Osteoblast (primary cell): ENCODE results near the gene SH3TC1. TPM values are rescaled to one million over a fixed set of nuclear protein-coding genes. Genes with fewer than 3 reads are reported as not detected.

Experiments
- DNase-seq: peaks from one replicate; pipeline ENCODE4 v3.0.0; 2011; ENCODE audit warnings: low spot score, mixed read lengths; ENCODE audit not compliant: insufficient read length; ENCODE audit errors: missing footprints
- H2AFZ ChIP-seq: 2 replicates; pipeline ENCODE4 v1.6.0; 2011; ENCODE audit warnings: mild to moderate bottlenecking, low read length
- H3K27ac ChIP-seq: 2 replicates; pipeline ENCODE4 v1.5.1; 2011; ENCODE audit warnings: mild to moderate bottlenecking, low read depth, low read length, moderate library complexity
- H3K27me3 ChIP-seq: 2 replicates; pipeline ENCODE4 v1.6.0; 2012; ENCODE audit warnings: mild to moderate bottlenecking, control low read depth, inconsistent platforms, low read length, moderate library complexity; ENCODE audit not compliant: insufficient read depth
- H3K36me3 ChIP-seq: 2 replicates; pipeline ENCODE4 v1.5.1; 2011; ENCODE audit warnings: mild to moderate bottlenecking, low read length, control low read depth, moderate library complexity; ENCODE audit not compliant: insufficient read depth
- H3K4me1 ChIP-seq: 2 replicates; pipeline ENCODE4 v1.5.1; 2011; ENCODE audit warnings: mild to moderate bottlenecking, low read length, control low read depth, moderate library complexity; ENCODE audit not compliant: insufficient read depth
- H3K4me2 ChIP-seq: 2 replicates; pipeline ENCODE4 v1.6.0; 2011; ENCODE audit warnings: mild to moderate bottlenecking, low read length; ENCODE audit not compliant: insufficient read depth
- H3K4me3 ChIP-seq: fragments of 200-600 bp; sonication (generic); 3 replicates; pipeline ENCODE4 v1.5.1; 2012; ENCODE audit warnings: mild to moderate bottlenecking, low read length, inconsistent platforms; ENCODE audit not compliant: insufficient read depth
- H3K79me2 ChIP-seq: 2 replicates; pipeline ENCODE4 v1.6.0; 2012; ENCODE audit warnings: mild to moderate bottlenecking, low read length, control low read depth, inconsistent platforms; ENCODE audit not compliant: insufficient read depth
- H3K9me3 ChIP-seq: 2 replicates; pipeline ENCODE4 v1.5.1; 2011; ENCODE audit warnings: low read depth, low read length, control low read depth
- H4K20me1 ChIP-seq: 2 replicates; pipeline ENCODE4 v1.6.0; 2012; ENCODE audit warnings: mild to moderate bottlenecking, low read length, control low read depth; ENCODE audit not compliant: insufficient read depth
- CTCF ChIP-seq: IDR thresholded peaks from 2 replicates; pipeline ENCODE4 v1.5.1; 2011; ENCODE audit warnings: mild to moderate bottlenecking, low read depth, low read length, moderate library complexity; ENCODE audit errors: extremely low read depth
- total RNA-seq: library from RNA; depleted of rRNA; stranded (reverse); fragments of >200 nt; gene quantifications from 2 replicates; pipeline ENCODE4 v1.2.3, GENCODE V29; 2012

Gene SH3TC1
- total RNA-seq, 1 donor, result 3.6 TPM

DNA sequence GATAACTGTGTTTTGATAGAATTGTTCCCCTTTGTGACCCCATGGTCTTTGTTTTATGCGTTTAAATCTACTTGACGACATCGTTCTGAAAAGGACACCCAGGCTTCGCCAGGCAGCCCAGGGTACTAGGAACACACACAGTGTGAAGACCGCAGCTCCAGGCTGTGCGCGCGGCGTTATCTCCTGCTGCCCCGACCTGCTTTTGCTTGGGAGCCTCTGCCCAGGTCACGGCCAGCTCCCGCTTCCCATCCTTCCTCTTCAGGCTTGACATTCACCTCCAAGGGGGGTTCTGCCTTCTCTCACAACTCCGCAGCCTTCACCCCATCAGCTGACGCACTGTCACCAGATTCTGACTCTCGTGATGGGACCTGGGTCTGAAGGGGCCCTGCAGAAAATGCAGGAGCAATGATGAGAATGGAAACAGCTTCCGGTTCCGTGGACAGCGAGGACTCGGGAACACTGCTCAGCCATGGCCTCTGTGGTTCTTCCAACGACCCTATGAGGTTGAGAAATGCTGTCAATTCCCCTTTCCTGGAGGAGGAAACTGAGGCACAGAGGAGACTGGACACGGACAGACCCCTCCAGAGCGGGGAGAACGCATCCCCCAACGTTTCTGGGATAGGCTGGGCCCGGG is 69.9 kb downstream of the SH3TC1 start:
- H2AFZ ChIP-seq, result peak overlapping the region; percentile 77
- H3K27me3 ChIP-seq, result peaks cover 5% of the 10 kb centered on the region
- no peak overlapping the region for H3K27ac ChIP-seq
- no peaks in the 10 kb centered on the region for H3K9me3 ChIP-seq
- no peak for TF ChIP-seq CTCF
- H3K79me2 ChIP-seq, result no peaks in the 10 kb centered on the region
- H3K4me2 ChIP-seq, result peak overlapping the region; percentile 72
- H4K20me1 ChIP-seq, result no peaks in the 10 kb centered on the region
- no peaks in the 10 kb centered on the region for H3K36me3 ChIP-seq
- H3K4me1 ChIP-seq, result no peaks in the 10 kb centered on the region
- peak overlapping the region; percentile 63 for H3K4me3 ChIP-seq
- DNase-seq, result no peak

GRCh38 chr4:8269535-8270417 is 70.7 kb downstream of the SH3TC1 start, which contains the start of gene HTRA3:
HTRA3 (plus strand) TSS chr4:8269754; CDS start chr4:8269969, 215 bp downstream.
- no peaks in the 10 kb centered on the region for H3K79me2 ChIP-seq
- TF ChIP-seq CTCF, result no peak
- peaks cover 5% of the 10 kb centered on the region for H3K27me3 ChIP-seq
- peak; percentile 93 for DNase-seq
- no peaks in the 10 kb centered on the region for H4K20me1 ChIP-seq
- peak within 1 kb of the TSS; percentile 63 for H3K4me3 ChIP-seq
- peak within 1 kb of the TSS; percentile 77 for H2AFZ ChIP-seq
- no peaks in the 10 kb centered on the region for H3K4me1 ChIP-seq
- H3K9me3 ChIP-seq, result no peaks in the 10 kb centered on the region
- peak within 1 kb of the TSS; percentile 72 for H3K4me2 ChIP-seq
- no peaks in the 10 kb centered on the region for H3K36me3 ChIP-seq
- no peak within 1 kb of the TSS for H3K27ac ChIP-seq

DNA sequence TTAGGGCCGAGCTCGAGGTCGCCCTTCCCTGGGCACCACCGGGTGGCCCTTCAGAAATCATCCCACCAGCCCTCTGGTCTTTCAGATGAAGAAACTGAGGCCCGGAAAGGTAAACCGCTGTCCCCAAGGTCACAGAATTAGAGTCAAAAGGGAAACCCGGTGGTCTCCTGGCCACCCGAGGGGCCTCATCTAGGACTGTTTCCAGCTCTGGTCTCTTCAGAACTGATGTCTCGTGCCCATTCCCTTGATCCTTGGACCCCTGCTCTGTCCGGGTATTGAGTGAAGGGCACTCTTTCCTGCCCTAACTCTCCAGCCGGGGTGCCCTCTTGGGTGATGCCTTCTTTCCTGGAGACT is 71.3 kb downstream of the SH3TC1 start:
- no peak for DNase-seq
- Histone ChIP-seq H4K20me1 (no peaks in the 10 kb centered on the region), H3K4me2 (peak overlapping the region; percentile 72), H3K9me3 (no peaks in the 10 kb centered on the region), H3K36me3 (no peaks in the 10 kb centered on the region), H2AFZ (no peak overlapping the region), H3K27ac (no peak overlapping the region), H3K4me3 (peak overlapping the region; percentile 63), H3K27me3 (peaks cover 5% of the 10 kb centered on the region), H3K4me1 (peaks cover 3% of the 10 kb centered on the region), H3K79me2 (no peaks in the 10 kb centered on the region)
- no peak for TF ChIP-seq CTCF
